Epithelial cell of prostate (primary cell): ENCODE measurements around the gene HSPB7.
"Not testable (repeated sequence)": the region's sequence is repeated elsewhere in the genome, so short reads cannot be mapped to it uniquely, and the experiment has no call there.

Experiments
- DNase-seq: peaks from one replicate; pipeline ENCODE4 v3.0.0-alpha.2; 2011; ENCODE audit warnings: low read depth, low spot score
- H3K27ac ChIP-seq: fragments of 450-650 bp; 2 replicates; pipeline ENCODE4 v1.5.1; 2017; ENCODE audit warnings: mild to moderate bottlenecking

HSPB7 gene

DNA sequence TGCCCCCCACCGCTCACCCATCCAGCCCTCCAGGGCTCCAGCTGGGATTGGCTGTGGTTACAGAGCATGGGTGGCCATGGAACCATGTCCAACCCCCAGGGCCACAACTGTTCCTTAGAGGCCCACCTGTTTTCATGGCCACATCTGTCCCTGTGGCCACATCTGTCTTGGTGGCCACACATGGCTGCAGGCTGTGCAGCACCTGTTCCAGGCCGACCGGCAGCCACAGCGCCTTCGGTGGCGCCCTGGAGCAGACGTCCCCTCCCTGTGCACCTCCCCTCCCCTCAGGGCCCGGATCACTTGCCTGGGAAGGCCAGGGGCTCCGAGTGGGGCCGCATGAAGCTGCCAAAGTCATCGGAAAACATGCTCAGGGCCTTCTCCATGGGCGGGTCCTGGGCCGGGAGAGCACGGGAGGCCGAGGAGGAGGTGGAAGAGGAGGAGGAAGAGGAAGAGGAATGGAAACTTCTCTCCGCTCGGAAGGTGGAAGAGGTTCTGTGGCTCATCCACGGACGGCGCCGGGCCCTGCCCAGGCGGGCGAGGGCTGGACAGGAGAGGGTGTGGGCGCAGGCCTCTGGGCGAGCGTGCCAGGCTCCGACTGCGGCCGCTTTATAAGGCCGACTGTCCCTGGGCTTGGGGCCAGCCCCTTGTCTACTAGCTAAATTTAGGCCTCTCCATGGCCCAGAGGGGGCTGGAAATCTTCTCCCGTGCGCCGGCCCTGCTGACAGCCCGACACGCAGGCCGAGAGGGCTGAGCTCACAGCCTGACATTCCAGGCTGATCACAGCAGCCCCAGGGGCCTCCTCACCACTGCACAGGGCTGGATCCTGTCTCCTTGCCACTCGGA is at the start of gene HSPB7:
TSS of gene HSPB7 (minus strand) at position 583 of the 843 bp plus-strand sequence. CDS start at position 503, 80 bp downstream.
- H3K27ac ChIP-seq, result no peak within 1 kb of the TSS
- DNase-seq, result no peak

DNA sequence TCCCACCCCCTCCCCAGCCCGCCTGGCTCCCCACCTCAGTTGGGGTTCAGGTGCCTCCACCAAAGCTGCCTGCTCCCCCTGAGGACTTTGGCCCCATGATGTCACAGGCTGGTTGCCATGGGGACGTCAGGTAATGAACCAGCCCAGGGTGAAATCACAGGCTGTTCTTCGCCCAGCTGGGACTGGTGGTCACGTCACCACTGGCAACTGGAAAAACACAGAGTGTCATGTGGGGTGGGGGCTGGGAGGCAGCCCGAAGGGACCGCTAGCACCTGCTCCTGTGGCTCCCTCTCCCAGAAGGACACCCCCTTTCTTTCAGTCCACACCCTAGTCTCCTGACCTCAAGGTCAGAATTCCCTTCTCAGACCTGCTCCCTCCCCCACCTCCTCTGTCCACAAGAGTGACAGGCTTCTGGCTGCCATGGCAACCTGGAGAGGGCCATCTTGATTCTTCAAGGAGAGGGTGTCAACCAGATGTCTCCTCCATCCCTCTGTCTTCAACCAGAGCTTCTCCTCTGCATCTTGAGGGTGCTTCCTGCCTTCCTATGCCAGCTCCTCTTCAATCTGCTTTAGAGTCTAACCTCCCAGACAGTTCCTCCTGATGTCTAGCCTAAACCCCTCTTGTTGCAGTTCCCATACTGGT is 49.4 kb upstream of the HSPB7 start:
- no peak overlapping the region for H3K27ac ChIP-seq
- DNase-seq, result no peak

DNA sequence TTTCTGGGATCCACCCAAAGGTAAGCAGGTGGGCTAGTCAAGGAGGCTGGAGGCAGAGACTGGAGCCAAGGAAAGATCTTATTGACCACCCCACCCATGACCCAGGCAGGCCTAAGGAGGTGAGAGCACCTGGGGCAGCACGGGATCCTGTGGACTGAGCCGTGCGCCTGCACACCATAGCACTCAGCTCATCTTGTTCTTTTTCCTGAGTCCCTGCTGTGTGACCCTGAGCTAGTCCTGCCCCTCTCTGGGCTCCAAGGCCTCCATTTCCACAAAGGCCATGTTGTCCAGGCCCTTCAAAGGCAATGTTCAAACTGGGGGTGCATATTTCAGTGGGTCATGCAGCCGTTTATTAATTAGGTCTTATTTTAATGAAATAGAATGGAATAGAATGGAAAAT is 48.4 kb upstream of the HSPB7 start:
- no peak overlapping the region for H3K27ac ChIP-seq
- no peak for DNase-seq

DNA sequence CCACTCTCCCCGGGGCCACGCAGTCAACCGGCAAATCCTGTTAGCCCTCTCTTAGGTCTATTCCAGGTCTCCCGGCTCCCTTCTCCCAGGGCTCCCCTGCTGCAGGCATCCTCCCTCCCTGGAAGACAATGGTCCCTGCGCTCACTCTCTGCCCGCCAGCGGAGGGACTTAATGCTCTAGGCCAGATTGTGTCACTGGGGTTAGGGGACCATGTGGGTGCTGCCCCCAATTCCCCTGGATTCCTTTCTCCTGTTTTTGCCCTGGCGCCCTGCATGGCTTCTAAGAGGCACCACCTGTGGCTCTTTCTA is 47.4 kb upstream of the HSPB7 start:
- DNase-seq, result no peak
- H3K27ac ChIP-seq, result no peak overlapping the region

DNA sequence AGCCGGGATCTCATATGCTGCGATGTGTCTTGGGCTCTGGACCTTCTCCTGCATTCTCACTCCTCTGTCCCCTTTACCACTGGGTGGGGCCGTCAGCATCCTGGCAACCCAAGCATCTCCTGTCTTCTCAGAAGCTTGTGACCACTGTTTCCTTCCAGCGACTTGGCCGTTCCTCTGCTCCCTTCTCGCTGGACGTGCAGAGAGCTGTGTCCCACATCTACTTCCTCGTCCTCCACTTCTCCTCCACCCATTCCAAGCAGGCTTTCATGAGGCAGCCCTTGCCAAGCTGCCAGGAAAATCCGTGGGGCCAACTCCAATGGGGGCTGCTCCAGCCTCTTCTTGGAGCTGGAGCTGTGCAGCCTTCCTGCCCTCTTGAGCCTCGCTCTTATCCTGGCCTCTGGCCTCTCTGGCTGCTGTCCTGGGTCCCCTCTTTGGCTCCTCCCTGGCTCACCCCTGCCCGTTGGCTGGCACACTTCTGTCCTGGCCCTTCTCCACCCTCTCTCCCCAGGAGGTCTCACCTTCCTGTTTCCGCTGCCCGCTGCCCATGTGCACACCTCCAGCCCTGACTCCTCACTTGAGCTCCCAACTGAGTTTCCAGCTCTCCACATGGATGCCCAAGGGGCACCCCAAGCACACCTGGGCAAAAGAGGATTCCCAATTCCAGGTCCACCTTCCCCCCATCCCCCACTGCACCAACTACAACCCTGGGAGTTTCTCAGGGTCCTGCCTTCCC is 46.9 kb upstream of the HSPB7 start:
- no peak overlapping the region for H3K27ac ChIP-seq
- no peak for DNase-seq

DNA sequence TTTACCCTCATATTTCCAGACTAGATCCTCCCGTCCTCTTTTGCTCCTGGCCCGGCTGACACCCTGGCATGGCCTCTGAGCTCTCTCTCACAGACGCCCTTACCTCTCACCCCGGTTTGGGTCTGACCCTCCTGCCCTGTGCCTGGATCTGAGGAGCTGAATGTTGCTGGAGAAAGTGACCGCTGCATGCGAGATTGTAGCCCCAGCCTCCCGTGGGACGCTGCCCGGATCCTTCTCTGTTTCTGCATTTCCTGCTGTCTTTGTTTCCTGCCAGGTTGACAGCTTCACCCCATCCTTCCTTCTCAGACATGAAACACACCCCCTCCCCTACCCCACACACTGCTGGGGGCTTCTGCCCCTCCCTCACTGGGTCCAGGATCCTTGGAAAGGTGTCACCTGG is 46.1 kb upstream of the HSPB7 start:
- DNase-seq, result no peak
- H3K27ac ChIP-seq, result no peak overlapping the region

DNA sequence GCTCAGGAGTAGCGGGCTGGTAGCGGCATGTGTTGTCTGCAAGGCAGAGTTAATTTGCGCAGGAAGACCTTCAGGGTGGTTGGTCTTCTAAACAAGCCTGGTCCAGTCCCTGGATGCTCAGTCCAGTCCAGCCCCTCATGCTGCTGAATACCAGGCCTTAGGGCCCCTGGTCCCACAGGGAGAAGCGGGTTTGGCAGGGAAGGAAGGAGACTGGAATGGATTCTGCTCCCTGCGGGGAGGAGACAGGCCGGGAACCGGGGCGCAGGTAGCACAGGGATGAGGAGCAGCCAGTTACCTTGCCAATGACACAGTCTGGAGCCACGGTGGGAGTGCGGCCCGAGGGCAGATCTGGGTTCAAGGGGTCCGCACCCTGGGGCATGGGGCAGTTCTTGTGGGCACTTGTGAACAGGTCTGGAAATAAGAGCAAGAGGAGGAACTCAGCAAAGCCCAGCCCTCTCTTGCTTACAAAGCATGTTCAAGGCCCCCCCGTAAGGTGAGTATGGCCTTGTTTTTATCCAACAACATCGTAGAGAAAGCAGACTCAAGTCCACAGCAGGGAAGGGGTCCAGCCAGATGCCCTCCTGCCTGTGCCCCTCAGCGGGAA is 45.5 kb upstream of the HSPB7 start:
- no peak for DNase-seq
- no peak overlapping the region for H3K27ac ChIP-seq

DNA sequence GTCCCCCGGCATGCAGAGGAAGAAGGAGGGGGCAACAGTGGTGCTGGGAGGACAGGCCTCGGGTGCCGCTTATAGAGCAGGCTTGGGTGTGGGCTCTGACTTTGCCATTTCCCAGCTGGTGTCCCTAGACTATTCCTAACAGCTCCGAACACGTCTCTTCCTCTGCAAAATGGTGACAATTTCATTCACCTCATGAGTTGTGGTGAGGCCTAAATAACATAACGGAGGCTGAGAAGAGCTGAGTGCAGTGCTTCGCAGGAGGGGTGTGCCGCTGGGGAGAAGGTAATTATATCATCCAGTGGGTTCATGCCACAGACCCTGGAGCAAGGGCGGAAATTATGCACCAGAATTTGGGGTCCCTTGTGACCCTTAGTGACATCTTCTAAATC is 44.8 kb upstream of the HSPB7 start:
- not testable (repeated sequence) for DNase-seq, H3K27ac ChIP-seq

DNA sequence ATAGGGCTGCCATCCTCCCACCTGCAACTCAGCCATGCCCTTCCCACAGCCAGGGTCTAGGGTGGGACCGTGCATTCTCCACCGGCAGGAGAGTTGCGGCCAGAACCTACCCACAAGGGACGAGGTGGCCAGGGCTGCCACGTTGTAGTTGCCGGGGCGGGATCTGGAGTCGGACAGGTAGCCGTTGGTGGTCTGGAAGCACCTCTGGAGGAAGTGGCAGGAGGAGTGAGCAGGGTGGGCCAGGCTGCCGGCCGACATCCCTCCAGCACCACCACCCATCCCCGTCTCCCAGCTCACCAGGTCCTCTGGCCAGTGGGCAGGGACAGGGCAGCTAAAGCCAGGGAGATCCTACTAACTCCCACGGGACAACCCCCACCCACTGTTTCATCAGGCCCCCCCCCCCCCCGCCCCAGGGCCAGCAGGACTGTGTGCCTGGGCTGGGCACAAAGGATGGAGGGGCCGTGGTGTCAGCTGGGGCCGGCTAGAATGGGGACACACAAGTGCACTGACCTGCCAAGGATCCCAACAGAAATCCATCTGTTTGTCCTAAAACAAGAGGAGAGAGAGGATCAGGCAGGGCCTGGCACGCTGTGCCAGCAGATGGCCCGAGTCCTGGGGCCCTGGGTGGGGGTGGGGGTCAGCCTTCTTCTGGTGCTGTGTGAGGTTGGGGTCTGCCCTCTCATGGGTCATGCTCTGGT is 44.3 kb upstream of the HSPB7 start:
- DNase-seq, H3K27ac ChIP-seq: not testable (repeated sequence)

DNA sequence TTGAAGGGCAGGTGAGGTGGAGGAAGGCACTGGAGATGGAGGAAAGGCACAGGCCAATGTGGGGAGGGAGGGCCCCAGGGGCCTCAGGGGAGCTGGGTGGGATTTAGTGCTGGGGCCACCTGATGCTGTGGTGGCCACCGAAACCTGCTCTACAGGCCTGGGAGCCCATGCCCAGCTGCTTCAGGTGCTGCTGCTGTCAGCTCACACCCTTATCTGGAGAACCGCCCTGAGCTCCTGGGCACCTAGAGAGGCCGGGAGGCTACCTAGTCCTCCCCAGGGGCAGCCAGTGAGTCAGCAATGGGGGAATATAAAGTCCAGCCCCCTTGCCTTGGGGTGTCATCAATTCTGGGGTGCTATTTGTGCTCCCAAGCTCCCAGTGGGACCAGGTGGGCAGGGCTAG is 43.4 kb upstream of the HSPB7 start:
- H3K27ac ChIP-seq, result no peak overlapping the region
- no peak for DNase-seq

DNA sequence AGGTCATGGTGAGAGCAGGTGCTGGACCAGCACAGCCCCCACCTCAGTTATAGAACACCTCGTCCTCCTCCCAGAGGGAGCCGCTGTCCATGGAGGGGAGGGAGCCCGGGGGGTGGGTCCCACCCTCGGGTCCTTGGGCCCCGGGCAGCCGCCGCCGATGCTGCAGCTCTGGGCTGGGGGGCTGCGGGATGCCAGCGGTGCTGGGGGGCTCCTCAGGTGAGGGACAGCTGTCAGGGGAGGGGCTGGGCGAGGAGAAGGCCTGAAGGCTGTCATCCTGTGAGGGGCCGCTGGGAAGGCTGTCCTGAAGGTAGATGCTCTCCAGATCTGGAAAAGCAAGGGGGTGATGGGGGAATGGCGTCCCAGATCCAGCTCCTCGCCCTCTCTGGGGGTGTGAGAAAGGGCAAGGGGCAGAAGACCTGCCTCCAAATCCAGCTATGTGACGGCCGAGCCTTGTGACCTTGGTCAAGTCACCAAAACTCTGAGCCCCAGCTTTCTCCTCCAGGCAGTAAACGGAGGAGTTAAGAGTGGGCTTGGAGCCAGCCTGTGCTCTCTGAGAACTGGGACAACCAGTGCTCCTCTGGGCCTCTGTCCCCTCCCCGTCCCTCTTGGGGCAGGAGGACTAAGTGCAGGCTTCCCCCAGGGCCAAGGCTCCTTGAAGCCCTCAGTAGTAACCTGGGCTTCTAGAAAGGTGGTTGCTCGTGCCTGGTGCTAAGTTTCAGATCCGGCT is 40.7 kb upstream of the HSPB7 start:
- H3K27ac ChIP-seq, DNase-seq: not testable (repeated sequence)

DNA sequence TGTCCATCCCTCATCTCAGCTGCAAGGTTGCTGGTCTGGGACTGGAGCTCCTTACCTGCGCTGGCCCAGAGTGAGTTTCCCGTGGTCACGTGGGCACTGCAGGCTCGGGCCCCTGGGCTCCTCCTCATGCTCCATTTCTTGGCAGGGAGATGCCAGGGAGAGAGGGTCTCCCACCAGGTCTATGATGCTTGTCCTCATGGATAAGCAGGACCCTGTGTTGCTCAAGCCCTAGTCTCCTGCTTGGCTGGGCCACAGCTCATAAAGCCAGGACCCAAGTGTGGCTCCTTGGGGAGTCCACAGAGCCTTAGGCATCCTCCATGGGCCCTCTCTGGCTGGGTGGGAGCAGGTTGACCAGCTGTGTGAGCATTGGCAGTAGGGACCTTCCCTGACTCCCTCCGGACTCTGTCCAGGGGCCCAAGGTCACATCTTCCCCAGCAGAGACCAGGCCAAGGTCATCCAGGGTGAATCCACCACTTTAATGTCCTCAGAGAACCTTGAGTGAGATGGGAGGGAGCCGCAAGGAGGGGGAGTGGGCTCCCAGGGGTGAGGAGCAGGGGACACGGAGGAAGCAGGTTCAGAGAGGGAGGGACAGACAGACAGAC is 39.6 kb upstream of the HSPB7 start:
- H3K27ac ChIP-seq, DNase-seq: not testable (repeated sequence)

DNA sequence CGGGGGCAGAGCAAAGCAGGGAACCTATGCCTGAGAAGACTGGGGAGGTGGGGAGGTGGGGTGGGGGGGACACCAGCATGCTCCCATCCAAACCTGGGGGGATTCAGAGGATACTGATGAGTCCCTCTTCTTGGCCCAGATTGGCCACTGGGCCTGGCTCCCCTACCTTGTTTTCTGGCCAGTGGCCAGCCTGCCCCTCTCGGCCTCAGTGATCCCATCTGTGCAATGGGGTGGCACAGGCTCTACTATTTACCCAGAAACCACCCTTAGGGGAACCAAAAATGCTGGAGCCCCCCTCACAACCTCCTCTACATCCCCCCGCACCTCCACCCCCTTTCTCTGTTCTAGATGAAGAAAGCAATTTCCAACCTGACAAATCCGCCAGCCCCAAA is 38.7 kb upstream of the HSPB7 start:
- DNase-seq, H3K27ac ChIP-seq: not testable (repeated sequence)

DNA sequence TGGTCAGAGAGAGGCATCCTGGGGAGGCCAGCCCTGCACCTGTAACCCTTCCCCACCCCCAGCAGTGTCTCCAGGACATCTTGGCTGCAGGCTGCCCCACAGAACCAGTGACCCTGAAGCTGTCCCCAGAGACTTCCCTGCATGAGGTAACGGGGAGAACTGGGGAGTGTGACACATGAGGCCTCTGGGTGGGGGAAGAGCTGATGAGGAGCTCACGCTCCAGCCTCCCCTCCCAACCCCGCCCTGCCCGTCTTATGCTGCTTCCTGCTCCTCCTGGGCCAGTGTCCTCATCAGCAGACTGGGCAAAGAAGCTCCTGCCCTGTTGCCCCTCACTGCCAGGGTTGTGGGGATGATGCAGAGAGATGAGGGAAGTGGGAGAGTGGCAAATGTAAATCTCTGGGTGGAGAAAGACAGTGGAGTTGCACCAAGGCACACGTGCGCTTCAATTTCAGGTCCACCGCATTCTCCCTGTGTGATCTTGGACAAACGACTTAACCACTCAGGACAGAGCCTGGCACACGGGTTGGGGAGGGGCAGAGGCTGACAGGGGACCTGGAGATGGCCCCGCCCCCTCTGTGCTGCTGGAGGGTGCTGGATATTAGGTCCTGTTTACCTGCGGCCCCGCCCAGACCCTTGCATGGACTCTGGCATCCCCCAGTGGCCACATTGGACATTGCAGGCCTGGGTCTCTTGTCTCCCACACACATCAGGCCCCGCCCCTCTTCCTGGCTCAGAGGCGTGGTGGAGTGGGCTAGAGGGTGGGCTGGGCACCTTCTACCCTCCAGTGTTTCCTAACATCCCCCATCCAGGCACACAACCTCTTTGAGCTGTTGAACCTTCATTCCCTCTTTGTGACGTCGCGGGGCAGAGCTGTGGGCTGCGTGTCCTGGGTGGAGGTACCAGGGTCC is 38.0 kb upstream of the HSPB7 start:
- no peak overlapping the region for H3K27ac ChIP-seq
- peak; percentile 31 for DNase-seq

DNA sequence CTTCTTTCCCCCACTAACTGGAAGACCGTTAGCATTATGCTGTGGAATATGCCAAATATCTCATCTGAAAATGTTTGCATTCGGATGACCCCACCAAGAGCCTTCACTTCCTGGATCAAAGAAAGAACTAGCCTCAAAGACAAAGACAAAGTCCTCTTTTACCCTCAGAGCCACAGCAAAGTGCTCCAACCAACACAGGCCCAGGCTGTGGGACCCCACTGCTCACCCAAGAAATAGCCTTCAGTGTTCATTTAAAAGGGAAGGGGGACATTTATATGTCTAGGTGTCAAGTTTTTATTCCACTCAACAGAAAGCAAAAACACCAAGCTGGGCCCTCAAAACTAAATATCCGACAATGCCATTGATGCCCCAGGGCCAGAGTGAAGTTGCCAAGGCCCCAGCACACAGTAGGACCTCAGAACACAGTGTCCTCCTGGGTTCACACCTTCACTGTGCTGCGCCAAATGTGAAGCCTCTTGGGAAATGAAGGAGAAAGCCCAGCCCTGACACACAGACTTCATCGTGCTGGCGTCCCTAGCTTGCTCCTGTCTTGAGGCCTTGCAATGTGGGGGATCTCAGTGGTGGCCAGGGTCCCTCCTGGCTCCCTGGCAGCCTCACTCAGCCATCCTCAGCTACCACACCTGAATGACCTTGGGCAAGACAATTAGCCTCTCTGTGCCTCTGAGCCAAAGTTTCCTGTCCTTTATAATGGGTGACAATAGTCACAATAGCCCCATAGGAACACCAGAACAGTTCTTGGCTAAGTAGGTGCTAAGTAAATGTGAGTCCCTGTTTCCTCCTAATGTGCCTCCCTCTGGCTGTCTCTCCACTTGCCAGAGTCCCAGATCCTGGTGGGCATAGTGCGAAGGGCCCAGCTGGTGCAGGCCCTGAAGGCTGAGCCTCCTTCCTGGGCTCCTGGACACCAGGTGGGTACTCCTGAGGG is 37.0 kb upstream of the HSPB7 start:
- no peak for DNase-seq
- H3K27ac ChIP-seq, result no peak overlapping the region

DNA sequence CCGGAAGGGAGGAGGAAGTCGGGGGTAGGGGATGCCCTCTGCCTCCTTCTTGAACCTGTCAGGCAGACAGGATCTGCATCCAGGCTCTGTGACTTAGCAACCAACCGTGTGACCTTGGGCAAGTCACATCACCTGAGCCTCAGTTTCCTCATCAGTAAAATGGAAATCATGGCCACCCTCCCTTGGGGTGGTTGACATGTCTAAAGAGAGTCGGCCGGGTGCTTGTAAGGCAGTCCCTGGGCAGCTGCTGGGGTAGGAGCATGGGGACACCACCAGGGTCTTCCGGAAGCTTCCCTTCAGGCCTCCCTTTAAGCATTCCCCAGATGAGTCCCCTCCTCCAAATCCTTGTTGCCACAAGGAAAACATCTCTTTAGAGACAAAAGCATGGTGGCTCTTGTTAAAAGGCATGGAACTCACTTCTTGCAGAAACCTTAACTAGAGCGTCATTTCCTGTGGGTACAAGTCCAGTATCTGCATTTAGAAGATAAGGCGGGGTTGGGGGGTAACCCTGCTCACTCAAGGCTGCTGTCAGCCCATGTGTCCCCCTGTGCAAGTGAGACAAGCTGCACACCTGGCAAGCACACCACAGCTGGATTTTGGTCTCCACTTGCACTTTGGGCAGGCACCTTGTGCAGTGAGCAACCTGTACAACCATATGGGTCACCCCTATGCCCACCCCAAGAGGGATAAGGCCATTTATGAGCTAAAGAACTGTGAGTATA is 36.1 kb upstream of the HSPB7 start:
- H3K27ac ChIP-seq, result no peak overlapping the region
- DNase-seq, result no peak

DNA sequence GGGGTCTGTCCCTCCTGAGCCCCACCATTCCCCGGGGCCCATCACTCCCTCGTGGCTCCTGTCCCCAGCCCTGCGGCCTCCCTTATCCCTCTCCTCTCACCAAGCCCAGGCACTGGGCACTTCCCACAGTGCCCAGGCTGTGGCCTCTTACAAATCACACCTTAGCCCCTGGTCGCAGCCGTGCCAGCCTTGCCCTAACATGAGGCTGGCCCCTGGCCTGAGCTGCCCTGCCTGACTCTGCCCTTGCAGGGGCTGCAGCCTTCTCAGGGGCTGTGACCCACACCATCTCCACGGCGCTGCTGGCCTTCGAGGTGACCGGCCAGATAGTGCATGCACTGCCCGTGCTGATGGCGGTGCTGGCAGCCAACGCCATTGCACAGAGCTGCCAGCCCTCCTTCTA is 34.1 kb upstream of the HSPB7 start:
- H3K27ac ChIP-seq, DNase-seq: not testable (repeated sequence)
